Measurements from ENCODE around the gene CTNNA3. TPM values are rescaled to one million over a fixed set of nuclear protein-coding genes. Genes with fewer than 3 reads are reported as not detected.

Gene CTNNA3
- total and polyA plus RNA-seq, 4 donors, result 0.16 to 2.4 (median 1.4) TPM

DNA sequence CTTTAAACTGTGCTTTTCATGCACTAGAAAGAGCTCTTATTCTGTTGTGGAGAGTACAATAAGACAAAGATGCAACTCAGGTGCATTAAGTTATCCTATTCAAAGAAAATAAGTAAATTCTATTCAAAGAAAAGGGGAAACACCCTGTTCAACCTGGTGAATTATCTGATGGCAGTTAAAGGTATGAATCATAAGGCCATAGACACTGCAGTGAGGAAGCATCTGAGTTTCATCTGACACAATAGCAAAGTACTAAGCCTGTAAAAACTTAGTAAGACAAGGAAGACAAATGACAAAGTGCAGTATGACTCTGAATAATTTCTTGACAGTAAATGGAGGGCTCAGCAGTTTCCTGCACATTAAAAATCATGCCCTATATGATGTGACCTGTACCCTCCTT lies 861.2 kb downstream of the CTNNA3 start:
- no peak for TF ChIP-seq JUND (IDR thresholded peaks at IDR 0.05)
- TF ChIP-seq GABPA (IDR thresholded peaks at IDR 0.05 in 1 of 2, conservative IDR thresholded peaks at IDR 0.05 in 1 of 2), result no peak
- TF ChIP-seq, protein P1, sequence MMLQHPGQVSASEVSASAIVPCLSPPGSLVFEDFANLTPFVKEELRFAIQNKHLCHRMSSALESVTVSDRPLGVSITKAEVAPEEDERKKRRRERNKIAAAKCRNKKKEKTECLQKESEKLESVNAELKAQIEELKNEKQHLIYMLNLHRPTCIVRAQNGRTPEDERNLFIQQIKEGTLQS (IDR thresholded peaks at IDR 0.05), result no peak
- TF ChIP-seq, protein P2, sequence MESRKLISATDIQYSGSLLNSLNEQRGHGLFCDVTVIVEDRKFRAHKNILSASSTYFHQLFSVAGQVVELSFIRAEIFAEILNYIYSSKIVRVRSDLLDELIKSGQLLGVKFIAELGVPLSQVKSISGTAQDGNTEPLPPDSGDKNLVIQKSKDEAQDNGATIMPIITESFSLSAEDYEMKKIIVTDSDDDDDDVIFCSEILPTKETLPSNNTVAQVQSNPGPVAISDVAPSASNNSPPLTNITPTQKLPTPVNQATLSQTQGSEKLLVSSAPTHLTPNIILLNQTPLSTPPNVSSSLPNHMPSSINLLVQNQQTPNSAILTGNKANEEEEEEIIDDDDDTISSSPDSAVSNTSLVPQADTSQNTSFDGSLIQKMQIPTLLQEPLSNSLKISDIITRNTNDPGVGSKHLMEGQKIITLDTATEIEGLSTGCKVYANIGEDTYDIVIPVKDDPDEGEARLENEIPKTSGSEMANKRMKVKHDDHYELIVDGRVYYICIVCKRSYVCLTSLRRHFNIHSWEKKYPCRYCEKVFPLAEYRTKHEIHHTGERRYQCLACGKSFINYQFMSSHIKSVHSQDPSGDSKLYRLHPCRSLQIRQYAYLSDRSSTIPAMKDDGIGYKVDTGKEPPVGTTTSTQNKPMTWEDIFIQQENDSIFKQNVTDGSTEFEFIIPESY (IDR thresholded peaks at IDR 0.05), result no peak
- TF ChIP-seq, protein P3, sequence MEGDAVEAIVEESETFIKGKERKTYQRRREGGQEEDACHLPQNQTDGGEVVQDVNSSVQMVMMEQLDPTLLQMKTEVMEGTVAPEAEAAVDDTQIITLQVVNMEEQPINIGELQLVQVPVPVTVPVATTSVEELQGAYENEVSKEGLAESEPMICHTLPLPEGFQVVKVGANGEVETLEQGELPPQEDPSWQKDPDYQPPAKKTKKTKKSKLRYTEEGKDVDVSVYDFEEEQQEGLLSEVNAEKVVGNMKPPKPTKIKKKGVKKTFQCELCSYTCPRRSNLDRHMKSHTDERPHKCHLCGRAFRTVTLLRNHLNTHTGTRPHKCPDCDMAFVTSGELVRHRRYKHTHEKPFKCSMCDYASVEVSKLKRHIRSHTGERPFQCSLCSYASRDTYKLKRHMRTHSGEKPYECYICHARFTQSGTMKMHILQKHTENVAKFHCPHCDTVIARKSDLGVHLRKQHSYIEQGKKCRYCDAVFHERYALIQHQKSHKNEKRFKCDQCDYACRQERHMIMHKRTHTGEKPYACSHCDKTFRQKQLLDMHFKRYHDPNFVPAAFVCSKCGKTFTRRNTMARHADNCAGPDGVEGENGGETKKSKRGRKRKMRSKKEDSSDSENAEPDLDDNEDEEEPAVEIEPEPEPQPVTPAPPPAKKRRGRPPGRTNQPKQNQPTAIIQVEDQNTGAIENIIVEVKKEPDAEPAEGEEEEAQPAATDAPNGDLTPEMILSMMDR (IDR thresholded peaks at IDR 0.05; ENCODE audit: low read depth, low read length, missing input control), result no peak
- no peak for TF ChIP-seq RXRA (IDR thresholded peaks at IDR 0.05)
- no peak for TF ChIP-seq FOXA1 (IDR thresholded peaks at IDR 0.05)
- TF ChIP-seq FOXA2 (IDR thresholded peaks at IDR 0.05), result no peak
- Histone ChIP-seq H3K4me3 (ENCODE audit: low read depth in 1 of 3, low read length in 3 of 3) (no peak overlapping the region), H3K9me3 (ENCODE audit: control insufficient read depth in 4 of 4, low read length in 3 of 4) (no peaks in the 10 kb centered on the region), H3K9ac (ENCODE audit: low read depth in 1 of 2, low read length in 2 of 2) (no peak overlapping the region), H3K27ac (ENCODE audit: low read depth in 1 of 2, low read length in 2 of 2) (no peak overlapping the region), H3K36me3 (ENCODE audit: control insufficient read depth in 4 of 4, insufficient read depth in 3 of 4, low read depth in 1 of 4, low read length in 3 of 4) (no peaks in the 10 kb centered on the region), H3K4me1 (ENCODE audit: control insufficient read depth in 4 of 4, insufficient read depth in 4 of 4, low read length in 3 of 4) (no peaks in the 10 kb centered on the region), H3K27me3 (ENCODE audit: control insufficient read depth in 4 of 4, insufficient read depth in 4 of 4, low read length in 3 of 4) (no peaks in the 10 kb centered on the region)
- no peak for DNase-seq (ENCODE audit: low spot score)

DNA sequence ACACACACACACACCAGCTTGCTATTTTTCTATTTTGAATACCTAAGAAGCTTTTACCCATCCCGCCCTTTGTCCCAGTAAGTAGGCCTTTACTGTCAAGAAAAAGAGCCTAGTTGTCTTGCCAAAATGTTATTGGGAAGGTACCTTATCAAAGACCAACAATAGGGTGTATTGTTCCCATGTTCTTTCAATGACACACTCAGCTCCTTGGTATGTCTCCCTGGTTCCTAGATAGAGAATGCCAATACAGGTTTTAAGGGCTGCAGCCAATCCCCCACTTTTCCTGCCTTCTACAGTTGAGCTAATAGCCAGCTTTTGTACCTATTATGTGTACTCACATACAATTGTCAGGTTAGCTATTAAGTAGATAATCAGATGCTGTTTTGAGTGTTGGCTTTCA lies 862.1 kb downstream of the CTNNA3 start:
- H3K9me3 ChIP-seq (ENCODE audit: control insufficient read depth in 4 of 4, low read length in 3 of 4), result no peaks in the 10 kb centered on the region
- no peaks in the 10 kb centered on the region for H3K27me3 ChIP-seq (ENCODE audit: control insufficient read depth in 4 of 4, insufficient read depth in 4 of 4, low read length in 3 of 4)
- TF ChIP-seq YY1 (IDR thresholded peaks at IDR 0.05) (no peak), HNF4A (conservative IDR thresholded peaks at IDR 0.05) (no peak), RAD21 (IDR thresholded peaks at IDR 0.05) (no peak), RXRA (IDR thresholded peaks at IDR 0.05) (no peak), FOXA2 (IDR thresholded peaks at IDR 0.05) (no peak), SP1 (IDR thresholded peaks at IDR 0.05) (no peak)
- no peaks in the 10 kb centered on the region for H3K4me1 ChIP-seq (ENCODE audit: control insufficient read depth in 4 of 4, insufficient read depth in 4 of 4, low read length in 3 of 4)
- DNase-seq (ENCODE audit: low spot score), result no peak
- 45% methylated on average over 1 of the region's 1 CpG for WGBS
- H3K4me3 ChIP-seq (ENCODE audit: low read depth in 1 of 3, low read length in 3 of 3), result no peak overlapping the region
- H3K27ac ChIP-seq (ENCODE audit: low read depth in 1 of 2, low read length in 2 of 2), result no peak overlapping the region
- H3K9ac ChIP-seq (ENCODE audit: low read depth in 1 of 2, low read length in 2 of 2), result no peak overlapping the region
- no peaks in the 10 kb centered on the region for H3K36me3 ChIP-seq (ENCODE audit: control insufficient read depth in 4 of 4, insufficient read depth in 3 of 4, low read depth in 1 of 4, low read length in 3 of 4)

DNA sequence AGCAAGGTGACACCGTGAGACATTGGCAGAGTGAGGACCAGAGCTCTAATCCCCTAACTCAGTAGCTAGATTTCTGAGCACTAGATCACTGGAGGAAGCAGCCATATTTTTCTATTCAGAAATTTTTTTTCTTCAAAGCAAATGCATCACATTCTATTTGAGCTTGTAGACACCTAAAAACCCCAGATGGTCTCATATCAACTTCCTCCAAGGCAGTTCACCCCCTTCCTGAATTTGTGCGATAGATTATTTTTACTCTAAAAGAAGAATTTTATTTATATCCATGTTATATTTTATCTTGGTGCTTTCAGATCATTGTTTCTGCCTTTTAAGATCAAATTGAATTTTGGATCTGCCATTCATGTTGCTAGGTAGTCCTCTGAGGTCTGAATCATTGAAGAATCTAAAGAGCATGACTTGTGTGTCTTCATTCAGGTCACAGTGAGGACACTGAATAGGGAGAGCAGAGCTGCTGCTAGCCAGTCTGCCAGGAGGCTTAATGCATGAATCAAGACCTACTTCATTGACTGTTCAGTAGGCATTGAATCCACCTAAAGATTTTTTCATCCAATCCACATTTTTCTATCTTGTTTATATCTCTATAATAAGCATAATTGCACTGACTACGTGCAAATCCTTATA lies 863.1 kb downstream of the CTNNA3 start:
- WGBS, result 70% methylated on average over 3 of the region's 3 CpGs
- Histone ChIP-seq H3K4me3 (ENCODE audit: low read depth in 1 of 3, low read length in 3 of 3) (no peak overlapping the region), H3K27me3 (ENCODE audit: control insufficient read depth in 4 of 4, insufficient read depth in 4 of 4, low read length in 3 of 4) (no peaks in the 10 kb centered on the region), H3K36me3 (ENCODE audit: control insufficient read depth in 4 of 4, insufficient read depth in 3 of 4, low read depth in 1 of 4, low read length in 3 of 4) (no peaks in the 10 kb centered on the region), H3K9ac (ENCODE audit: low read depth in 1 of 2, low read length in 2 of 2) (no peak overlapping the region), H3K9me3 (ENCODE audit: control insufficient read depth in 4 of 4, low read length in 3 of 4) (no peaks in the 10 kb centered on the region), H3K27ac (ENCODE audit: low read depth in 1 of 2, low read length in 2 of 2) (no peak overlapping the region), H3K4me1 (ENCODE audit: control insufficient read depth in 4 of 4, insufficient read depth in 4 of 4, low read length in 3 of 4) (no peaks in the 10 kb centered on the region)
- TF ChIP-seq SP1 (IDR thresholded peaks at IDR 0.05) (no peak), EGR1 (IDR thresholded peaks at IDR 0.05; ENCODE audit: low read depth in 2 of 2) (no peak), TAF1 (conservative IDR thresholded peaks at IDR 0.05) (no peak), YY1 (IDR thresholded peaks at IDR 0.05) (no peak), GABPA (IDR thresholded peaks at IDR 0.05 in 1 of 2, conservative IDR thresholded peaks at IDR 0.05 in 1 of 2) (no peak), RXRA (IDR thresholded peaks at IDR 0.05) (no peak), RAD21 (IDR thresholded peaks at IDR 0.05) (no peak), NR2F2 (IDR thresholded peaks at IDR 0.05) (no peak), FOXA2 (IDR thresholded peaks at IDR 0.05) (no peak)
- TF ChIP-seq, protein P3 (IDR thresholded peaks at IDR 0.05; ENCODE audit: low read depth, low read length, missing input control), result no peak
- TF ChIP-seq, protein P1 (IDR thresholded peaks at IDR 0.05), result no peak
- no peak for DNase-seq (ENCODE audit: low spot score)
